ENCODE data around the gene EMB. TPM values are rescaled to one million over a fixed set of nuclear protein-coding genes. Genes with fewer than 3 reads are reported as not detected.
"Not testable (repeated sequence)": the region's sequence is repeated elsewhere in the genome, so short reads cannot be mapped to it uniquely, and the experiment has no call there.

The EMB gene
- total RNA-seq, 1 donor from 2014 or later: 19.7 TPM

DNA sequence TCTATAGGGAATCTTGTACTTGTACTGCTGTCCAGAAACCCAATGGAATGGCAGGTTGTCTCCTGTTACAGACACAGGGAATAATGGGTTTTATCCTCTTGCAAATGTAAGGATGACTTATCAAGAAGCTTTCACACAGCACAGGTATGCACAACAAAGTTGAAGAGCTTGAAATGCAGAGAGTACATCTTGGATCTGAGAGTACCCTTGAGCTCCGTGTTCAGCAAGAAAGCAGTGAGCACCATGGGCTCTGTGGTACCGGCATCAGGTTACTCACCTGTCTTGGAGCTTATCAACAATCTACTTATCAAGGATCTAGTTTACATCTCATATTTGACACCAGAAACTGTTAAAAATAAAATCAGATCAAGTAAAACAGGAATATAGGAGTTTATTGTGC, 22.0 kb upstream of the EMB start:
- Mint-ChIP-seq H3K36me3 (ENCODE audit: unreplicated experiment) (no peaks in the 10 kb centered on the region), H3K9me3 (ENCODE audit: unreplicated experiment) (peaks cover 4% of the 10 kb centered on the region), H3K4me1 (ENCODE audit: low read depth, unreplicated experiment) (no peaks in the 10 kb centered on the region), H3K27ac (ENCODE audit: unreplicated experiment) (no peak overlapping the region), H3K27me3 (ENCODE audit: unreplicated experiment) (no peaks in the 10 kb centered on the region), H3K4me3 (ENCODE audit: unreplicated experiment) (no peak overlapping the region)
- TF ChIP-seq, protein P1, sequence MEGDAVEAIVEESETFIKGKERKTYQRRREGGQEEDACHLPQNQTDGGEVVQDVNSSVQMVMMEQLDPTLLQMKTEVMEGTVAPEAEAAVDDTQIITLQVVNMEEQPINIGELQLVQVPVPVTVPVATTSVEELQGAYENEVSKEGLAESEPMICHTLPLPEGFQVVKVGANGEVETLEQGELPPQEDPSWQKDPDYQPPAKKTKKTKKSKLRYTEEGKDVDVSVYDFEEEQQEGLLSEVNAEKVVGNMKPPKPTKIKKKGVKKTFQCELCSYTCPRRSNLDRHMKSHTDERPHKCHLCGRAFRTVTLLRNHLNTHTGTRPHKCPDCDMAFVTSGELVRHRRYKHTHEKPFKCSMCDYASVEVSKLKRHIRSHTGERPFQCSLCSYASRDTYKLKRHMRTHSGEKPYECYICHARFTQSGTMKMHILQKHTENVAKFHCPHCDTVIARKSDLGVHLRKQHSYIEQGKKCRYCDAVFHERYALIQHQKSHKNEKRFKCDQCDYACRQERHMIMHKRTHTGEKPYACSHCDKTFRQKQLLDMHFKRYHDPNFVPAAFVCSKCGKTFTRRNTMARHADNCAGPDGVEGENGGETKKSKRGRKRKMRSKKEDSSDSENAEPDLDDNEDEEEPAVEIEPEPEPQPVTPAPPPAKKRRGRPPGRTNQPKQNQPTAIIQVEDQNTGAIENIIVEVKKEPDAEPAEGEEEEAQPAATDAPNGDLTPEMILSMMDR (IDR thresholded peaks at IDR 0.05; ENCODE audit: partially characterized antibody, unreplicated experiment): no peak
- DNase-seq: no peak

DNA sequence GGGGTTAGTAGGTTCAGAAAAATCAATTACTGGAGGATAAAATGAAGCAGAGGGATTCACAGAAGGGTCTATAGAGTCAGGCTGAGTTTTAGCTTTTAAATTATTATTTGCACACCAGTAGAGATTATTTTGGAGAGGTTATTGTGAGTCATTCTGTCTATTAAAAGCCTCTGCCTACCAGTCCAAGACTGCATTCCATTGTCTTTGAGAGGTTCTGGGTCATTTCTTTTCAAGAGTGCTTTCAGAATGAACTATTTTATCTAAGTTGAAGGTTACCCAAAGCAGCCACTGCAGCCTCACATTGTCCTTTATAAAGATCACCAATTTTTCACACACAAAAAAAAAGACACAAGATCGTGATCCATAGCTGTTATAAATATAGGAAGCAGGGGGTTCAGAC, 21.5 kb upstream of the EMB start:
- not testable (repeated sequence) for H3K36me3 Mint-ChIP-seq (ENCODE audit: unreplicated experiment); DNase-seq; H3K27me3 Mint-ChIP-seq (ENCODE audit: unreplicated experiment); H3K9me3 Mint-ChIP-seq (ENCODE audit: unreplicated experiment); H3K4me3 Mint-ChIP-seq (ENCODE audit: unreplicated experiment); H3K4me1 Mint-ChIP-seq (ENCODE audit: low read depth, unreplicated experiment); H3K27ac Mint-ChIP-seq (ENCODE audit: unreplicated experiment)

DNA sequence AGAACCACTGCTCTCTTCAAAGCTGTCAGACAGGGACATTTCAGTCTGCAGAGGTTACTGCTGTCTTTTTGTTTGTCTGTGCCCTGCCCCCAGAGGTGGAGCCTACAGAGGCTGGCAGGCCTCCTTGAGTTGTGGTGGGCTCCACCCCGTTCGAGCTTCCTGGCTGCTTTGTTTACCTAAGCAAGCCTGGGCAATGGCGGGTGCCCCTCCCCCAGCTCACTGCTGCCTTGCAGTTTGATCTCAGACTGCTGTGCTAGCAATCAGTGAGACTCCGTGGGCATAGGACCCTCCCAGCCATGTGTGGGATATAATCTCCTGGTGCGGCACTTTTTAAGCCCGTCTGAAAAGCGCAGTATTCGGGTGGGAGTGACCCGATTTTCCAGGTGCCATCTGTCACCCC, 17.3 kb upstream of the EMB start:
- not testable (repeated sequence) for H3K4me1 Mint-ChIP-seq (ENCODE audit: low read depth, unreplicated experiment); H3K36me3 Mint-ChIP-seq (ENCODE audit: unreplicated experiment); H3K27ac Mint-ChIP-seq (ENCODE audit: unreplicated experiment); H3K9me3 Mint-ChIP-seq (ENCODE audit: unreplicated experiment); DNase-seq; H3K27me3 Mint-ChIP-seq (ENCODE audit: unreplicated experiment); H3K4me3 Mint-ChIP-seq (ENCODE audit: unreplicated experiment)

DNA sequence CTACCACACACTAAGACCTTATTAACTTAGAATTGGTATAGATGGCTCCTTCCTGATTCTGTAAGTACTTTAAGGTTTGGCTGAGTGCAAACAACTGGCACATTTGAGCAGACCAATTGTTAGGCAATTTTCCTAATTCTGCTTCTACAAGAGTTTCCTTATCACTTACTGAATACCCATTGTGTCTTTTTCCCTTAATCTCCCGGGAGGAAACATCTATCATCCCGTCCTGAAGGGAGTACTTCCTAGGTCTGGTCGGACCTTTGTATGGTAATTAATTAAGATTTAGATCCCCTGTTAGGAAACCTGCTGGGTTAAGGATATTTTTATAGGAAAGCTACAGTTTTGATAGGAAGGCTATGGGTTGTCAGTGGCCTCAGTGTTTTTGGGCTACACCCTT, 8.2 kb upstream of the EMB start:
- not testable (repeated sequence) for H3K27ac Mint-ChIP-seq (ENCODE audit: unreplicated experiment); H3K4me3 Mint-ChIP-seq (ENCODE audit: unreplicated experiment); H3K9me3 Mint-ChIP-seq (ENCODE audit: unreplicated experiment); H3K27me3 Mint-ChIP-seq (ENCODE audit: unreplicated experiment); H3K4me1 Mint-ChIP-seq (ENCODE audit: low read depth, unreplicated experiment); DNase-seq; H3K36me3 Mint-ChIP-seq (ENCODE audit: unreplicated experiment)

DNA sequence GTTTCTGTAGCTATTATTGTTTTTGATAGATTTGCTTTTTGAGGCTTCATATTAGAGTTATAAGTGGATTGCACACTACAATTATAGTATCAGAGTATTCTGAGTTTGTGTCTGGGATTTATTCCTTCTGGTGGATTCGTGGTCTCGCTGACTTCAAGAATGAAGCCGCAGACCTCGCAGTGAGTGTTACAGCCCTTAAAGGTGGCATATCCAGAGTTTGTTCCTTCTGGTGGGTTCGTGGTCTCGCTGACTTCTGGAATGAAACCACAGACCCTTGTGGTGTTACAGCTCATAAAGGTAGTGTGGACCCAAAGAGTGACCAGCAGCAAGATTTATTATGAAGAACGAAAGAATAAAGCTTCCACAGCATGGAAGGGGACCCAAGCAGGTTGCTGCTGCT, 6.9 kb upstream of the EMB start:
- H3K9me3 Mint-ChIP-seq (ENCODE audit: unreplicated experiment): peaks cover 3% of the 10 kb centered on the region
- no peak overlapping the region for H3K27ac Mint-ChIP-seq (ENCODE audit: unreplicated experiment)
- TF ChIP-seq, protein P1 (IDR thresholded peaks at IDR 0.05; ENCODE audit: partially characterized antibody, unreplicated experiment): no peak
- H3K27me3 Mint-ChIP-seq (ENCODE audit: unreplicated experiment): peaks cover 2% of the 10 kb centered on the region
- no peaks in the 10 kb centered on the region for H3K4me1 Mint-ChIP-seq (ENCODE audit: low read depth, unreplicated experiment)
- no peaks in the 10 kb centered on the region for H3K36me3 Mint-ChIP-seq (ENCODE audit: unreplicated experiment)
- no peak overlapping the region for H3K4me3 Mint-ChIP-seq (ENCODE audit: unreplicated experiment)
- no peak for DNase-seq

DNA sequence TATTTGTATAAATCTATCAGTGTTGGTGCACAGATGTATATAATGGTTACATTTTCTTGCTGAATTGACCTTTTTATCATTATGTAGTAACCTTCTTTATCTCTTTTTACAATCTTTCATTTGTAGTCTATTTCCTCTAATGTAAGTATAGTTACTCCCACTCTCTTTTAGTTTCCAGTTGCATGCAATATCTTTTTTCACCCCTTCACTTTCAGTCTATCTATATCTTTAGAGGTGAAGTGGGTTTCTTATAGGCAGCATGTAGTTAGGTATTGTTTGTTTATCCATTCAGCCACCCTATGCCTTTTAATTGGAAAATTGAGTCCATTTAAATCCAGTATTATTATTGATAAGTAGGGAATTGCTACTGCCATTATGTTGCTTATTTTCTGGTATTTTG, 6.1 kb upstream of the EMB start:
- Mint-ChIP-seq H3K4me3 (ENCODE audit: unreplicated experiment) (no peak overlapping the region), H3K27me3 (ENCODE audit: unreplicated experiment) (peaks cover 3% of the 10 kb centered on the region), H3K36me3 (ENCODE audit: unreplicated experiment) (no peaks in the 10 kb centered on the region), H3K9me3 (ENCODE audit: unreplicated experiment) (peaks cover 5% of the 10 kb centered on the region), H3K4me1 (ENCODE audit: low read depth, unreplicated experiment) (no peaks in the 10 kb centered on the region), H3K27ac (ENCODE audit: unreplicated experiment) (no peak overlapping the region)
- DNase-seq: no peak
- TF ChIP-seq, protein P1 (IDR thresholded peaks at IDR 0.05; ENCODE audit: partially characterized antibody, unreplicated experiment): no peak

Measured in glutamatergic neuron (in vitro differentiated cells).